ENCODE data around the gene CCDC78. TPM values are rescaled to one million over a fixed set of nuclear protein-coding genes. Genes with fewer than 3 reads are reported as not detected.

Gene CCDC78
- total RNA-seq, 2 experiments from 2014 or later: 1.2 to 2.7 TPM

DNA sequence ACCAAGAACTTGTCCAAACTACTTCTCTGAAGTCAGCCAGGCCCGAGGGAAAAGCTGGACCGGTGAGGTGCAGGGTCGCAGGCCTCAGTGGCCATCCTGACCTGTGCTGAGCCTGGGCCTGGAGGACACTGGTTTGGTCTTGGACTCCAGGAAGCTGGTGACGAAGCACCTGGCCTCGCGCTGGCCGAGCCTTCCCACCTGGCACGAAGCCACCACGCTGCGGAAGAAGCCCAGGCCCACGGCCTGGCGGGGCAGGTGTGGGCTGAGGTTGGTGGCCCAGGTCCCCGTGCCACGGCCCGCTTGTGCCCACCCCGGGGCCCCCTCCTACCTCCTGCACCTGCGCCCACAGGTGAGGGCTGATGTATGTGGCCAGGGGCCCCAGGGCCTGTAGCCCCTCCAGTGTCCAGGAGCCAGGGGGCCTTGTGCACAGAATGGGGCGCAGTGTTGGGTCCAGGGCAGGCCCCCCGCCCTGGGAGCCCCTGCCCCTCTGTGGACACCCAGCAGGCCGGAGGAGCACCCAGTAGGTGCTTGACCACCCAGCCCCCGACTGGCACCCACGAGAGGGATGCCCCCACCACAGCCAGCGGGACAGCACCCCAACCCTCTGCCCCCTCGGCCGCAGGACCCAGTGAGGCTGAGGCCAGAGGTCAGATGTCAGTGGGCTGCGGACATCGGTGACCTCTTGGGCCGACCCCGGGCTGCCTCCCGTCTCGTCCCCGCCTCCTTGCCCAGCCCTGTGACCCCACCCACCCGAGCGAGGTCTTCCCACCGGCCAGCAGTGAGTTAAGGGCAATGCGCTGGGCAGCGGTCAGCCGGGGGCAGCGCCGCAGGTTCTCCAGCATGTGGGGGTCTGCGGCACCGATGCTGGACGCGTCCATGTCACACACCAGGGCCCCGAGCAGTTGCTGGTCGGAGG lies 48.1 kb upstream of the CCDC78 start:
- DNase-seq: no peak
- Histone ChIP-seq H3K27ac (ENCODE audit: low read depth in 1 of 2, low read length in 2 of 2) (no peak overlapping the region), H3K4me1 (ENCODE audit: insufficient read depth, low read length) (no peaks in the 10 kb centered on the region), H3K4me3 (ENCODE audit: low read length) (no peak overlapping the region), H3K27me3 (ENCODE audit: control insufficient read depth in 1 of 2, insufficient read depth in 2 of 2, low read length in 2 of 2) (peaks cover 0 to 4% of the 10 kb centered on the region in 2 experiments), H3K36me3 (ENCODE audit: insufficient read depth, low read length) (no peaks in the 10 kb centered on the region), H3K9me3 (ENCODE audit: control insufficient read depth in 1 of 2, insufficient read depth in 1 of 2, low read length in 2 of 2) (no peaks in the 10 kb centered on the region)
- intact Hi-C loops (cut with DNase I, micrococcal nuclease): no loop called here
- Mint-ChIP-seq H3K9me3 (no peaks in the 10 kb centered on the region), H3K36me3 (ENCODE audit: low read depth) (no peaks in the 10 kb centered on the region), H3K27ac (no peak overlapping the region), H3K4me1 (ENCODE audit: low read depth) (no peaks in the 10 kb centered on the region), H3K27me3 (peaks cover 5% of the 10 kb centered on the region), H3K4me3 (no peak overlapping the region)
- ChIA-PET CTCF (no interaction called here), POLR2A (no interaction called here)
- TF ChIP-seq, protein P1, sequence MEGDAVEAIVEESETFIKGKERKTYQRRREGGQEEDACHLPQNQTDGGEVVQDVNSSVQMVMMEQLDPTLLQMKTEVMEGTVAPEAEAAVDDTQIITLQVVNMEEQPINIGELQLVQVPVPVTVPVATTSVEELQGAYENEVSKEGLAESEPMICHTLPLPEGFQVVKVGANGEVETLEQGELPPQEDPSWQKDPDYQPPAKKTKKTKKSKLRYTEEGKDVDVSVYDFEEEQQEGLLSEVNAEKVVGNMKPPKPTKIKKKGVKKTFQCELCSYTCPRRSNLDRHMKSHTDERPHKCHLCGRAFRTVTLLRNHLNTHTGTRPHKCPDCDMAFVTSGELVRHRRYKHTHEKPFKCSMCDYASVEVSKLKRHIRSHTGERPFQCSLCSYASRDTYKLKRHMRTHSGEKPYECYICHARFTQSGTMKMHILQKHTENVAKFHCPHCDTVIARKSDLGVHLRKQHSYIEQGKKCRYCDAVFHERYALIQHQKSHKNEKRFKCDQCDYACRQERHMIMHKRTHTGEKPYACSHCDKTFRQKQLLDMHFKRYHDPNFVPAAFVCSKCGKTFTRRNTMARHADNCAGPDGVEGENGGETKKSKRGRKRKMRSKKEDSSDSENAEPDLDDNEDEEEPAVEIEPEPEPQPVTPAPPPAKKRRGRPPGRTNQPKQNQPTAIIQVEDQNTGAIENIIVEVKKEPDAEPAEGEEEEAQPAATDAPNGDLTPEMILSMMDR (IDR thresholded peaks at IDR 0.05): no peak
- no peak for ATAC-seq (ENCODE audit: poor library complexity)

DNA sequence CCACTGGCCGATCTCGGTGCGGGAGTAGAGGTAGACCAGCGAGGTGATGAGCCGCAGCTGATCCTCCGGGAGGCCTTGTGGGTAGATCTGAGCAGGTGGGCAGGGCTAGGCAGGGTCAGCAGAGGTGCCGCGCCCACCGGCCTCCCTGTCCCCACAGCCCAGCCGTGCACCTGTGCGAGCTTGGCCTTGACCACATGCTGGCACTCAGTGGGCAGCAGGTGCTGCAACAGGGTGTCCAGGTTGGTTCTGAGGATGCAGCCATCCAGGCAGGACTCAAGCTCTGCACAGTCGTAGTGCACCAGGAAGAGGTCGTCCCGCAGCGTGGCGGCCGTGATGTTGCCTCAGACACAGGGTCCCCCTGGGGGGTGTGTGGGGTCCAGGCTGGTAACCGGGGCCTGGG lies 46.7 kb upstream of the CCDC78 start:
- H3K9me3 ChIP-seq (ENCODE audit: control insufficient read depth in 1 of 2, insufficient read depth in 1 of 2, low read length in 2 of 2): no peaks in the 10 kb centered on the region
- H3K4me3 ChIP-seq (ENCODE audit: low read length): no peak overlapping the region
- CTCF ChIA-PET: no interaction called here
- TF ChIP-seq, protein P1 (IDR thresholded peaks at IDR 0.05): no peak
- no peaks in the 10 kb centered on the region for H3K36me3 ChIP-seq (ENCODE audit: insufficient read depth, low read length)
- no peak overlapping the region for H3K27ac ChIP-seq (ENCODE audit: low read depth in 1 of 2, low read length in 2 of 2)
- no peaks in the 10 kb centered on the region for H3K4me1 Mint-ChIP-seq (ENCODE audit: low read depth)
- no peaks in the 10 kb centered on the region for H3K36me3 Mint-ChIP-seq (ENCODE audit: low read depth)
- no peak for DNase-seq
- H3K4me3 Mint-ChIP-seq: no peak overlapping the region
- no peaks in the 10 kb centered on the region for H3K9me3 Mint-ChIP-seq
- no peaks in the 10 kb centered on the region for H3K4me1 ChIP-seq (ENCODE audit: insufficient read depth, low read length)
- H3K27ac Mint-ChIP-seq: no peak overlapping the region
- peaks cover 0 to 5% of the 10 kb centered on the region in 2 experiments for H3K27me3 ChIP-seq (ENCODE audit: control insufficient read depth in 1 of 2, insufficient read depth in 2 of 2, low read length in 2 of 2)
- POLR2A ChIA-PET: no interaction called here
- H3K27me3 Mint-ChIP-seq: peaks cover 5% of the 10 kb centered on the region
- intact Hi-C loops (cut with DNase I, micrococcal nuclease): no loop called here
- ATAC-seq (ENCODE audit: poor library complexity): no peak

DNA sequence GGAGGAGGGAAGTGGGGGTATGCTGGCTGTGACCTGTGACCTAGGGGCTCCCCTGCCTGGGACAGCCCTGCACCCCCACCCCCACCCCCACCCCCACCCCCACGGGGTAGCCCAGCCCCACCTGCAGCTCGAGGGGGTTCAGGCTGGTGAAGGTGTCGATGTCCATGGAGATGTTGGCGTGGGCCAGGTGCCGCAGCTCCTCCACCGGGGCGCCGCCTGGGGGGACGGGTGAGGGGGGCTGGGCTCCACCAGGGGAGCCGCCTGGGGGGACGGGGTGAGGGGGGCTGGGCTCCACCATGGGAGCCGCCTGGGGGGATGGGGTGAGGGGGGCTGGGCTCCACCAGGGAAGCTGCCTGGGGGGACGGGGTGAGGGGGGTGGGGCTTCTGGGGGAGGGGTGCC lies 44.2 kb upstream of the CCDC78 start:
- H3K36me3 Mint-ChIP-seq (ENCODE audit: low read depth): no peaks in the 10 kb centered on the region
- no peaks in the 10 kb centered on the region for H3K27me3 Mint-ChIP-seq
- no peaks in the 10 kb centered on the region for H3K4me1 ChIP-seq (ENCODE audit: insufficient read depth, low read length)
- no peaks in the 10 kb centered on the region for H3K36me3 ChIP-seq (ENCODE audit: insufficient read depth, low read length)
- no peak overlapping the region for H3K27ac ChIP-seq (ENCODE audit: low read depth in 1 of 2, low read length in 2 of 2)
- ATAC-seq (ENCODE audit: poor library complexity) (no peak), DNase-seq (peak in 1 of 14 experiments; percentile 16)
- H3K4me3 ChIP-seq (ENCODE audit: low read length): no peak overlapping the region
- intact Hi-C loops (cut with DNase I, micrococcal nuclease): no loop called here
- no peak overlapping the region for H3K27ac Mint-ChIP-seq
- ChIA-PET POLR2A (no interaction called here), CTCF (no interaction called here)
- H3K4me1 Mint-ChIP-seq (ENCODE audit: low read depth): no peaks in the 10 kb centered on the region
- H3K9me3 ChIP-seq (ENCODE audit: control insufficient read depth in 1 of 2, insufficient read depth in 1 of 2, low read length in 2 of 2): no peaks in the 10 kb centered on the region
- no peaks in the 10 kb centered on the region for H3K9me3 Mint-ChIP-seq
- H3K27me3 ChIP-seq (ENCODE audit: control insufficient read depth in 1 of 2, insufficient read depth in 2 of 2, low read length in 2 of 2): peaks cover 0 to 2% of the 10 kb centered on the region in 2 experiments
- TF ChIP-seq, protein P1 (IDR thresholded peaks at IDR 0.05): no peak
- no peak overlapping the region for H3K4me3 Mint-ChIP-seq
